Prostate gland (tissue), 2 donors: ENCODE results near the gene RUFY4. TPM values are rescaled to one million over a fixed set of nuclear protein-coding genes. Genes with fewer than 3 reads are reported as not detected.

ENCODE experiments used
- DNase-seq: peaks from one replicate; pipeline ENCODE4 v3.0.0-alpha.2; 2019; ENCODE audit warnings: low spot score
- H3K27ac ChIP-seq, 2 donors: fragments of 200-600 bp; sonication (generic); 2 replicates each; pipeline ENCODE4 v1.5.1; 2017 to 2019
- H3K27me3 ChIP-seq: fragments of 200-600 bp; sonication (generic); replicated peaks from 2 replicates; pipeline ENCODE4 v1.5.1; 2019; ENCODE audit not compliant: insufficient read depth
- H3K36me3 ChIP-seq, 2 donors: fragments of 200-600 bp; sonication (generic); 1 replicate in 1 of 2; 2 replicates in 1 of 2; pipeline versions ENCODE4 v1.5.1 to v1.8.1; 2017 to 2019
- H3K4me1 ChIP-seq: fragments of 200-600 bp; sonication (generic); replicated peaks from 2 replicates; pipeline ENCODE4 v1.5.1; 2019
- H3K4me3 ChIP-seq, 2 donors: fragments of 200-600 bp; sonication (generic); 2 replicates each; pipeline ENCODE4 v1.5.1; 2017 to 2019
- H3K9me3 ChIP-seq: fragments of 200-600 bp; sonication (generic); 2 replicates; pipeline ENCODE4 v1.5.1; 2017
- POLR2A ChIP-seq: fragments of 450-650 bp; IDR thresholded peaks from one replicate; pipeline ENCODE4 v1.6.1; 2016; ENCODE audit warnings: antibody characterized with exemption, mild to moderate bottlenecking
- POLR2AphosphoS5 ChIP-seq: sonication (generic); formaldehyde crosslinking; IDR thresholded peaks from one replicate; pipeline ENCODE4 v1.6.1; 2017; ENCODE audit warnings: antibody characterized with exemption
- WGBS: methylation state at CpG from one replicate; pipeline ENCODE4 v1.1.5; 2018; 5-methylcytosine and 5-hydroxymethylcytosine counted together
- intact Hi-C: fragments of 100-400 bp; cut with DNase I; formaldehyde crosslinking; loops from one replicate; pipeline ENCODE4 v1.14.2; 2022
- total RNA-seq, 2 donors: library from RNA; depleted of rRNA; stranded (reverse); fragments of >200 nt; gene quantifications; one replicate each; pipeline ENCODE4 v1.1.0, GENCODE V29; 2016
- TF ChIP-seq, protein P1 (sequence below), 4 experiments: fragments of 200-600 bp in 2 of 4; fragments of 450-650 bp in 2 of 4; sonication (generic) in 2 of 4; IDR thresholded peaks; 1 replicate in 3 of 4; 2 replicates in 1 of 4; pipeline ENCODE4 v1.5.1; 2016 to 2019; ENCODE audit warnings: antibody characterized with exemption in 4 of 4, mild to moderate bottlenecking in 2 of 4, moderate library complexity in 2 of 4

RUFY4 gene
- total RNA-seq, 2 donors from 2014 or later, result 0.11 to 0.27 TPM

DNA sequence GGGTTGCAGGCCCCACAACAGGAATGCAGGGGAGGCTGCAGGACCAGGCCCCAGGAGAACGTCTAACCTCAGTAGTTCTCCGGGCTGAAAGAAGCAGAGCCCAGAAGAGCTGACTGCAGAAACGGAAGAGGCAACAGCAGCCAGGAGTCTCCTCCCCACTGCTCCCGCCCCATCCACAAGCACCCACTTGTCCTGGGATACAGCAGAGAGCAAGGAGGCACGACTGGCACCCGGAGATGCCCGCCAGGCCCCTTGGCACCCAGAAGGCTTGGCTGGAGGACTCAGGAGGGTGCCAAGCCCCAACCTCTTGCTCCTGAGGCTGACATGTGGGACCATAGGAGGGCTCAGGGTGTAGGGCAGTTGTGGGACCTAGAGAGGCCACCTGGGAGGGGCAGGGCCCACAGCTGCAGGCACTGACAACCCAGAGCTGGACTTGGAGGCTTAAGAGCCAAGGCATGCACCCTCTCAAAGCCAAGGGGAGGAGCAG lies 37.2 kb upstream of the RUFY4 start:
- no peaks in the 10 kb centered on the region for H3K4me1 ChIP-seq

GRCh38 chr2:218032336-218033171 lies 36.5 kb upstream of the RUFY4 start:
- TF ChIP-seq POLR2A, result no peak
- no peak for TF ChIP-seq POLR2AphosphoS5
- TF ChIP-seq, protein P1, sequence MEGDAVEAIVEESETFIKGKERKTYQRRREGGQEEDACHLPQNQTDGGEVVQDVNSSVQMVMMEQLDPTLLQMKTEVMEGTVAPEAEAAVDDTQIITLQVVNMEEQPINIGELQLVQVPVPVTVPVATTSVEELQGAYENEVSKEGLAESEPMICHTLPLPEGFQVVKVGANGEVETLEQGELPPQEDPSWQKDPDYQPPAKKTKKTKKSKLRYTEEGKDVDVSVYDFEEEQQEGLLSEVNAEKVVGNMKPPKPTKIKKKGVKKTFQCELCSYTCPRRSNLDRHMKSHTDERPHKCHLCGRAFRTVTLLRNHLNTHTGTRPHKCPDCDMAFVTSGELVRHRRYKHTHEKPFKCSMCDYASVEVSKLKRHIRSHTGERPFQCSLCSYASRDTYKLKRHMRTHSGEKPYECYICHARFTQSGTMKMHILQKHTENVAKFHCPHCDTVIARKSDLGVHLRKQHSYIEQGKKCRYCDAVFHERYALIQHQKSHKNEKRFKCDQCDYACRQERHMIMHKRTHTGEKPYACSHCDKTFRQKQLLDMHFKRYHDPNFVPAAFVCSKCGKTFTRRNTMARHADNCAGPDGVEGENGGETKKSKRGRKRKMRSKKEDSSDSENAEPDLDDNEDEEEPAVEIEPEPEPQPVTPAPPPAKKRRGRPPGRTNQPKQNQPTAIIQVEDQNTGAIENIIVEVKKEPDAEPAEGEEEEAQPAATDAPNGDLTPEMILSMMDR (IDR thresholded peaks at IDR 0.05), result no peak
- Histone ChIP-seq H3K4me1 (no peaks in the 10 kb centered on the region), H3K36me3 (no peaks in the 10 kb centered on the region), H3K4me3 (no peak overlapping the region), H3K9me3 (no peaks in the 10 kb centered on the region), H3K27ac (peak overlapping the region; percentile 38 to 59), H3K27me3 (no peaks in the 10 kb centered on the region)
- intact Hi-C loops, result no loop called here
- no peak for DNase-seq
- WGBS, result 58% methylated on average over 12 of the region's 12 CpGs

More for the DNA sequence above, 37.2 kb upstream of the RUFY4 start:
- no peaks in the 10 kb centered on the region for H3K27me3 ChIP-seq
- H3K36me3 ChIP-seq, result no peaks in the 10 kb centered on the region
- WGBS, result 49% methylated on average over 7 of the region's 7 CpGs
- H3K27ac ChIP-seq, result peak overlapping the region in 1 of 2 donors; percentile 59
- TF ChIP-seq POLR2AphosphoS5, result peak; percentile 36
- TF ChIP-seq, protein P1 (IDR thresholded peaks at IDR 0.05), result no peak
- H3K4me3 ChIP-seq, result no peak overlapping the region
- peak; percentile 60 for DNase-seq
- H3K9me3 ChIP-seq, result no peaks in the 10 kb centered on the region
- intact Hi-C loops, result no loop called here

GRCh38 chr2:218033208-218033589 lies 35.9 kb upstream of the RUFY4 start:
- no peaks in the 10 kb centered on the region for H3K4me1 ChIP-seq
- no peaks in the 10 kb centered on the region for H3K9me3 ChIP-seq
- H3K36me3 ChIP-seq, result no peaks in the 10 kb centered on the region
- H3K27ac ChIP-seq, result peak overlapping the region; percentile 38 to 59
- 50% methylated on average over 1 of the region's 1 CpG for WGBS
- H3K4me3 ChIP-seq, result peak overlapping the region in 1 of 2 donors; percentile 8
- no peaks in the 10 kb centered on the region for H3K27me3 ChIP-seq
- DNase-seq, result no peak
- intact Hi-C loops, result no loop called here
- TF ChIP-seq, protein P1 (IDR thresholded peaks at IDR 0.05), result no peak

DNA sequence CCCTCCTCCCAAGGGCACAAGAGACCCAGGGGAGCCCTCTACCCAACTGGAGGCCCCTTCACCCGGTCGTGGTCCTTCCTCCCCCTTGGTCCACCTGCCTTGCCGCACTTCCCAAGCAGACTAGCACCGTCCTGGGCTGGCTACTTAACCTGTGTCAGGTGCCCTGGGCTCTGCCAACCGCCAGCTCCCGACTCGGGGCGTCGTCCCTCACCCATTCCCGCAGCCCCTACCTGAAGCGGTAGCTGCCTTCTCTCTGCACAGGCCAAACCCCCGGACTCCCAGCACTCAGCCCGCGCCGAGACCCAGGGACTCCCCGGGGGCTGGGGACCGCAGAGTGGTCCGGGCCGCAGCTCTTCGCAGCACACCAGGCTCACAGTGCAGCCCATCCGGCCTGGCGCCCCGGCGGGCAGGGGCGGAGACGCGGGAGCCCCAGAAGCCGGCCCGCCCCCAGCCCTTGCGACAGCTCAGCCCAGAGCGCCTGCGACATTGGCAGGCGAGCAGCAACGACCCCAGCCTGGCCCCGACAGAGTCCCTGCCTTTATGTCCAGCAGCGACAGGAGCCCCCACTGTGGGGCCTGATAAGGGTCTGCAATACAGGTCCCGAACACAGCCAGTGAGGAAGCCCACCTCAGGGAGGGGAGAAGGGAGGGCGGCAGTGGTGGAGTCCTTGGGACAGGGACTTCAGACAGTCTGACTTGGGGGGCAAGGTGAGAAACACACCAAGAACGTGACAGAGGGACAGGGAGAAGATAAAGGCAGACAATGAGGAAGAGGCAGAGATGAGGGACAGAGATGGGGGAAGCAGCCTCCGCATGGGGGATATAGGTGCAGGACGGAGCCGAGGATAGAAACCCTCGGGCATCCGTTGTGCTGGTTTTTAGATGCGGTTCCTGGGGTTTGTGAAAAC lies 35.2 kb upstream of the RUFY4 start:
- TF ChIP-seq POLR2AphosphoS5 (no peak), POLR2A (peak; percentile 39)
- TF ChIP-seq, protein P1 (IDR thresholded peaks at IDR 0.05), result no peak
- Histone ChIP-seq H3K27ac (peak overlapping the region; percentile 38 to 59), H3K9me3 (no peaks in the 10 kb centered on the region), H3K4me1 (no peaks in the 10 kb centered on the region), H3K4me3 (peak overlapping the region in 1 of 2 donors; percentile 8), H3K27me3 (no peaks in the 10 kb centered on the region), H3K36me3 (no peaks in the 10 kb centered on the region)
- intact Hi-C loops, result no loop called here
- no peak for DNase-seq
- 62% methylated on average over 45 of the region's 45 CpGs for WGBS
